HG03469 (cell line): ENCODE data around the gene SEC14L1.

Source experiments
- ATAC-seq: cut with Tn5 transposase; IDR thresholded peaks from one replicate; pipeline ENCODE4 v1.9.1; 2021; ENCODE audit warnings: mild to moderate bottlenecking, moderate library complexity, moderate number of reproducible peaks; ENCODE audit not compliant: unreplicated experiment

The SEC14L1 gene

DNA sequence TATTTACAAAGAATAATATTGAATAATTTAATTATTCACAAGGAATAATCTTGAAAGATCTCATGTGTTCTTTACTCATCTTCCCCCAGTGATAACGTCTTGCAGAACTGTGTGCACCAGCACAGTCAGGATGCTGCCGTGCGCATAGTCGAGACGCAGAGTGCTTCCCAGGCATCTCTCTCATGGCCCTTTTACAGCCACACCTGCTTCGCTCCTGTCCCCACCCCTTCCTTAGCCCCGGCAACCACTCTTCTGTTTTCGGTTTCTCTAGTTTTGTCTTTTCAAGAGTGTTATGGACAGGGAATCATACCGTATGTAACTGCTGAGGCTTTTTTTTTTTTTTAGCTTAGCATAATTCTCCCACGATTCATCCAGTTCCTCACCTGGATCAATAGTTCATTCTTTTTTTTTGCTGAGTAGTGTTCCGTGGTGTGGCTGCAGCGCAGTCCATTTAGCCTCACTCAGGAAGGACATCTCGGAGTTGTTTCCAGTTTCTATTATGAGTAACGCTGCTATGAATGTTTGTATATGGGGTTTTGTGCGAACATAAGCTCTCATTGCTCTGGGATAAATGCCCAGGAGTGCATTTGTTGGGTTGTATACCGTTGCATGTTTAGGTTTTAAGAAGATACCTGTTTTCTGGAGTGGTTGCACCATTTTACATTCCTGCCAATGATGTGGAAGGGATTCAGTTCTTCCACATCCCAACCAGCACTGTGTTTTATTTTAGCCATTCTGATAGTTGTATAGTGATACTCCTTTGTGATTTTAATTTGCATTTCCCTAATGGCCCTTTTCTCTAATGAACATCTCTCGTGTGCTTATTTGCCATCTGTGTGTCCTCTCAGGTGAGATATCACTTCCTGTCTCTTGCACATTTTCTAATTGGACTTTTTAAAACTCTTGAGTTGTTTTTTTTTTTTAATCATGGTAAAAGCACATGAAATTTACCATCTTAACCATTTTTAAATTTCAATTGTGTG is 47.6 kb downstream of the SEC14L1 start:
- no peak for ATAC-seq

DNA sequence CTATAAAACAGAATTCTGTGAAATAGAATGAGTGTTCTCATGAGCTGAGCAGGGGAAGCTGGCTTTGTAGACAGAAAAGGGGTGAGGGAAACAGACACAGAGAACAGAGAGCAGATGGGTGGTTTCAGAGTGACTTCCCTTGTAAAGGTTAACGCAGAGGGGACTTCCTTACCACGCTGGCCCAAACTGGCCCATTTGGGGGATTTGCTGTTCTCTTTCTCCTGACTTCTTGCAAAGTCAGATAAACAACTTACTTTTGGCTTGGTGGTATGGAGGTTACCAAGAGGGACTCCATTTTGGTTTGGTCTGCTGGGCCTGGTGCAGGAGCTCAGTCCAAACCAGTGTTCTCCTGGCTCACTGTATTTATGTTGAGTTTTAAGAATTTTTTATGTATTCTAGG is 48.4 kb downstream of the SEC14L1 start:
- ATAC-seq: no peak

DNA sequence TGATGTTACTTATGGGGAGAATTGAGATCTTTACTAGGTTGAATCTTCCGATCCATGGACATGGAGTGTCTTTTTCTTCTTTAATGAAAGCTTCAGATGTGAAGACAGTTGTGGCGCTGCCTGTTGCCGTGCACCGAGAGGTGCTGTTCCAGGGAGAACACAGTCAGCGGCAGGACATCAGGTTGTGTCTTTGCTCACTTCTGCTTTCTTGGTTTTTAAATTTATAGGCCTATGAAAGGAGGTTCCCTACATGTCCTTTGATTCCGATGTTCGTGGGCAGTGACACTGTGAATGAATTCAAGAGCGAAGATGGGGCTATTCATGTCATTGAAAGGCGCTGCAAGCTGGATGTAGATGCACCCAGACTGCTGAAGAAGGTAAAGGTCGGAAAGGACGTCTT is 49.8 kb downstream of the SEC14L1 start:
- no peak for ATAC-seq

DNA sequence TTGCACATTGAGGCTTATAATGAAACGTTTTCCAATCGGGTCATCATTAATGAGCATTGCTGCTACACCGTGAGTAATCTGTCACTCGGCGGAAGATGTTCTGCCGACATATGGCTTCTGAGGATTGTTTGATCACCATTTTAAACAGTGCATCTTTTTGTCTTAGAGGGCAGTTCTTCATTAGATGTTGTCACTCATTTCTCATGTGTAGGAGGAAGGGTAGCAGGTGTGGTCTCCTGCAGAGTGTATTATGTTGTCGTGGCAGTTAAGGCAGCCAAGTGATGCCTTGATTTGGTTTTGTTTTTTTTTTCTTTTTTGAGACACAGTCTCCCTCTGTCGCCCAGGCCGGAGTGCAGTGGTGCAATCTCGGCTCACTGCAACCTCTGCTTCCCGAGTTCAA is 50.5 kb downstream of the SEC14L1 start:
- ATAC-seq: no peak

DNA sequence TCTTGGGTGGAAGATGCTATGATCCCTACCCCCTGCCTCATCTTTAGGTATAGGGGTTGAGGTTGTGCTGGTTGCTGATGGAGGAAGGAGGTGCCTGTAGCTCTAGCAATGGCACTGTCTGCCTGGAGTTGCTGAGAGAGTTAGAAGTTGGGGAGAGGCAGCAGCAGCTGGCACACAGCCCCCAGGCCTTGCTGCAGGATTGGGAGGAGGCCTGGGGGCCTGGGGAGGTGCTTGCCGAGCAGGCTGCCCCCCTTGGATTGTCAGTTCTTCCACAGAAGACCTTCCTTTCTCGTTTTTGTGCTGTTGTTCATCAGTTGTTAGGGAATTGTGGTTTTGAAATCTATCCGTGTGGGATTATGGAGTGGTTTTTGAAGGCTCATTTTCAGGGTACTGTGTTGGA is 52.9 kb downstream of the SEC14L1 start:
- ATAC-seq: no peak

DNA sequence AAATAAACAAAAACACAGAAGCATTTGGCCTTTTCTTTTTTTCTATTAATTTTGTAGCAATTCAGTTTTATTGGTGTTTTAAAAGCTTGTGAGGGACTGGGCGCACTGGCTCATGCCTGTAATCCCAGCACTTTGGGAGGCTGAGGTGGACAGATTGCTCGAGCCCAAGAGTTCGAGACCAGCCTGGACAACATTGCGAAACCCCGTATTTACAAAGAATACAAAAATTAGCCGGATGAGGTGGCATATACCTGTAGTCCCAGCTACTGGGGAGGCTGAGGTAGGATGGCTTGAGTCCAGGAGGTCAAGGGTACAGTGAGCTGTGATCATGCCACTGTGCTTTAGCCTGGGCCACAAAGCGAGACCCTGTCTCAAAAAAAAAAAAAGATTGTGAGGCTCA is 53.4 kb downstream of the SEC14L1 start:
- ATAC-seq: no peak

DNA sequence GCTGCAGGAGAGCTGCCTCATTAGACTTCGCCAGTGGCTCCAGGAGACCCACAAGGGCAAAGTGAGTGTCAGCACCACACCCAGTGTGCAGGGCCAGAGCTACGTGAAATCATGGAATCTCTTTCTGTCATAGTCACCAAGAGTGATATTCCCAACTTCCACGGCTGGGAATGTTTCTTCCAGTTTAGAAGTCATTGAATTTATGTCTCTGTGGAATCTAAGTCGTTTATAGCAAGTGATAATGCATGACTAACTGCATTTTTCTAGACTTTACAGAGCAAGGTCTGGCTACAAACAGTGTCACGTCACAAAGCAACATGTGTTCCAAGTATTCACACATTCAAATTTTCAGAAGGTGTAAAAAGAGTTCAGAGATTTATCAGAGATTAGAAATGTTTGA is 55.5 kb downstream of the SEC14L1 start:
- ATAC-seq: no peak

DNA sequence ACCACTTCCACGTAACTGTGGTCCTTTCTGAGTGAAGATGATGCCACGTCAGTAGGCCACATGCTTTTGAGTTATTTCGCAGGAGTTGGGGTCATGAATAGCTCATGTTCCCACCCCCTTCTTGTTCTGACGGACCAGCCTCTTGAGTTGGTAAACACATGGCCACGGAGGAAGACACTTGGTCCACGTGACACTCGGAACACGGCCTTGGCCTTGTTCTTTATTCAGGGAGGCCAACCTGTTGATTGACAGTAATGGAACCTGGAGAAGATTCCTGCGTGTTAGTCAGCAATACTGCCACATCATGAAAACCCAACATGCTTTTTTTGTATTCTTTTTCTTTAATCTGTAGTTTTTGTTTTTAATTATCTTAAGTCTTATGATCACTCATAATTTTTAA is 56.3 kb downstream of the SEC14L1 start:
- no peak for ATAC-seq

DNA sequence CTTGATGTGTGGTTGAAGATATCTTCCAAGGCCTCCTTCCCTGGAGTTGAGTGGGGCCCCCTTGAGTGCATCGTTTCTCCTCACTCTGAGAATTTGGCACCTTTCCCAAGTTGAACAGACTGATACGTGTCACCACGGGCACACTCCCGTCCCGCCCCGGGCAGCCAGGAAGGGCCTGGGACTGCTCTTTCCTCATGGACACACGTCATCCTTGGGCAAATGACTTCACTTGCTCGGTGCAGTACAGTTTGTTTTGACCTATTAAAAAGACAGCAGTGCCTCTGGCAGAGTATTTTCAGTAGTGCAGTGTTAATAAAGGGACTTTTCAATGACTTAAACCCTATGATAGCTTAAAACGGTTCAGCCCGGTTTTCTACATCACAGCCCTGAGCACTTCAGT is 59.9 kb downstream of the SEC14L1 start:
- ATAC-seq: no peak

DNA sequence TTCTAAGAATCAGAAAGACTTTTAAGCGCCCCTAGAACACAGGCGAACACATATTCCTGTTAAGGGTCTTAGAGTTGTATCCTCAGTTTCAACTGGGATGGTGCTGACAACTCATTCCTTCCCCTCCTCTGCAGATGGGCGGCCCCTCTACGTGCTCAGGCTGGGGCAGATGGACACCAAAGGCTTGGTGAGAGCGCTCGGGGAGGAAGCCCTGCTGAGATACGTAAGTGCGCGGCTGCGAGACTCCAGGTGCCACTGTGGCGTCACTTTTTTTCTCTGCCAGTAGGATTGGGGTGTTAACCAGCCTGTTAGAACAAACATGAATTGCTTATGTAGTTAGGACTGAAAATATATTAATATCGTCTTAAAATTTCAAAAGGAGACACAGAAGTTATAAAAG is 62.7 kb downstream of the SEC14L1 start:
- ATAC-seq: no peak

DNA sequence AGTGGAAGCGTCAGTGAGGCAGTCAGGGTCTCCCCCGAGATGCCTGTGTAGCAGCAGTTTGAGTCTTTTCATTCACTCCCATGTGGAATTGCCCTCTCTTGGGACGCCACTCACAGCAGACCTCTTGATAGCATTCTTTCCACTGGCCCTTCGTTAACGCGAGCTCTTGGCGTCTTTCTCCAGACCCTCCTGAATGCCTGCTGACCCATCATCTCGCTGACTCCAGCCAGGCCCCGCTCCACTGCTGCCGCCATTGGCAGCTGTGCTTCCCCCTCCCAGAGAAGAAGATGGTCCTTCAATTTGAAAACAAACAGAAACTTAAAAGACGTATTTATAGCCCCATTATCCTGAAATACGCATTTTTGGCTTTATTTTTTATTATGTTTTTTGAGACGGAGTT is 63.1 kb downstream of the SEC14L1 start:
- ATAC-seq: no peak

DNA sequence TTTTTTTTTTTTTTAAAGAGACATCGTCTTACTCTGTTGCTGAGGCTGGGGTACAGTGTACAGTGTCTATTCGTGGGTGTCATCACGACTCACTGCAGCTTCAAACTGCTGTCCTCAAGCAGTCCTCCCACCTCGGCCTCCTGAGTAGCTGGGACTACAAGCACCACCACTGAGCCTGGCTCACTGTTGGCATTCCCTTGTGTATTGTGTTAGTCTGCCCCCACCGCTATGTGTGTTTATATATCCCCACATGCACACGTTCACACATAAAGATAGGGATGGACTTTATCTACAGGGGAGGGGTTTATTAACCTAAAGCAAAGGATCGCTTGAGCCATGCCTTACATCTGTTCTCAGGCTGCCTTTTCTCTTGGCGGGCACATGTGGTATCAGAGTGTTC is 63.8 kb downstream of the SEC14L1 start:
- ATAC-seq: no peak

DNA sequence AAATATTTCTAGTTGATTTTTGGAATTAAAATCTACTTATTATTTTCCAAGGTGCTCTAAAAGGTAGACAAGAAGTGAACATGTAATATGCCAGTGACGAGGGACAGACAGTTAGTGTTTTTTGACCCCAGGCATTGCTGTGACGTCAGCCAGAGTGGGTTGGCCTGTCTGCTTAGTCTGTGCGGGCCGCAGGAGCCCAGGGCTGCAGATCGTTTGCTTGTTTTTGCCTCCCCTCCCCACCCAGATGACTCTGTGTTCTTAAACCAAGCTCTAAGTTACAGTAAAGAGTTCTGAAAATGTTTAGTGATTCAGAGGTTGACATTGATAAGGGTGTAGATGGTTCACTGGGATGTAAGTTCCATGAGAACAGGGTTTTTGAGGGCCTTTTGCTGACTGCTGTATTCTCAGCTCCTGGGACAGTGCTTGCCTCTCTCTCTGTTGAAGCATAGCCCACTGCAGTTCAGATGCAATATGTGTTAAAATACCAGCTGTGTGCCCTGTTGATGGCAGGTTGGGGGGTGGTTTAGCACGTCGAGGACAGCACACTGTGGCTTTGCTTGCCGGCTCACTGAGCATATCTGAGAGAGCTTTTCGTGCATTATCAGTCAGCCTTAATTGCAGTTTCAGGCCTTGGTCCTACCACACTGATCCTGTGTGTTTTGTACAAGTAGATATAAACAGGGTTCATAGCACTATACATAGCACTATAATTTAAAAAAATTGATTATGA is 64.8 kb downstream of the SEC14L1 start:
- ATAC-seq: no peak

DNA sequence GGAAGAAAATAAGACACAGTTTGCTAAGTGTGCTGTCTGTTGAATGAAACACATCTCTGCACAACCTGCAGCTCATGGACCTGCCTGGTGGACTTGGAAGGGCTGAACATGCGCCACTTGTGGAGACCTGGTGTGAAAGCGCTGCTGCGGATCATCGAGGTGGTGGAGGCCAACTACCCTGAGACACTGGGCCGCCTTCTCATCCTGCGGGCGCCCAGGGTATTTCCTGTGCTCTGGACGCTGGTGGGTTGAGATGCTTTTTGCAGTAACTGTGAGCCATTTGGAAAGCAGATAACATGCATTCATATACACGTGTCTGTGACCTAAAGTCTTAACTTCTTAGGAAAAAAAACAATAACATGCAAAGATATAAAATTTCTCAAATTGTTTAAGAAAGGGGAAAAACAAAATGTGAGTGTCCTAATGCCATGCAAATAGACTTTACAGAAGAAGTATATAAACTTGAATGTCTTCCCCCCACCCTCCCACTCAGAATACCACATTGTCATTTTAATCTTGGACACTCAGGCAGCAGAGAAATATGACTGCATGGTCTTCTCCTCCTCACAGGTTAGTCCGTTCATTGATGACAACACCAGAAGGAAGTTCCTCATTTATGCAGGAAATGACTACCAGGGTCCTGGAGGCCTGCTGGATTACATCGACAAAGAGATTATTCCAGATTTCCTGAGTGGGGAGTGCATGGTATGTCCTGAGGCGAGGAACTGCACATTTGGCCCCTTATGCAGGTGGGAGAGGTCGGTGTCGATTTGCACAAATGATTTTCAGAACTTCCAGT is 65.6 kb downstream of the SEC14L1 start:
- no peak for ATAC-seq

DNA sequence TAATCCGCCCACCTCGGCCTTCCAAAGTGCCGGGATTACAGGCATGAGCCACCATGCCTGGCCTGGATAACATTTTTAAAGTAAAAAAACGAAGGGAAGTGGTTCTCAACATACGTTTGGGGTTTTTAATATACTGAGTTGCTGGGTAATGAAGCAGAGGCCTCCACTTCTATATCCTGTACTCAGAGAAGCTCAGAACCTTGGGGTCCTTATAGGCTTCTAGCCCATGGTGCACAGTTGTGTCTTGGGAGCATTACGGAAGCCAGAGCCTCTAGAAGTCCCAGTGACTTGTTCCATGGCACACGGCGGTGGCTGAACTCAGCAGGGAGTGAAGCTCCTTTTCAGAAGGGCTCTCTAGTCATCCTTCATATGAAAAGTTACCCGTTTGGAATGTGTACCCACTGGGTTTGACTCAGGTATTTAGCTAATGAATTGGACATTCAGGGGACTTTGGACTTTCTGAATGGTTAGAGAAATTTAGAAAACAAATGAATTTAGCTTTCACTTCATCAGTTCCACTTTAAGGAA is 67.0 kb downstream of the SEC14L1 start:
- no peak for ATAC-seq

DNA sequence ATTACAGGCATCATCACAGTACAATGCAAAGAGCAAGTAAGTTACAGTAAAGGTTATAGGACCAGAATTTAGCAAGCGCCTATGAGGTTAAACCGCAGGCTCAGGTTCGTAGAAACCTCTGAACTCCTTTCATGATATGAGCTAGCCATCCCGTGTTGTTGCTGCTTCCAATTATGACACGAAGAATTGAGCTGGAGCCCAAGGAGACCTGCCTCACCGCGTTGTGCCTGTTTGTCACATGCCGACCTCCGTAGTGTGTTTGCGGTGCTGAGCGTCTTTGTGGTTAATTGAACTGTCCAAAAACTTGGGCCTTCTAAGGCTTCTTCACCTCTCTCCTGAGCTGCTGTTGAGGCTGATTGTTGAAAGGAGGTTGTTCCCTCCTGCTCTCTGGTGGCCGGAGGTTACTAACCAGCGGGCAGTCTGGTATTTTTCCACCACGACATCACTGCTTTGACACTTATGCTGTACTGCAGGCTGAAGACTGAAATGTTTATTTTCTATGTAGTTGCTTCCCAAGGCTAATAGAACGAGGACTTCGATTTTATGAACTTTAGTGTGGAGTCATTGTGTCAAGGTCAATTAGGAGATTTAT is 67.5 kb downstream of the SEC14L1 start:
- no peak for ATAC-seq

DNA sequence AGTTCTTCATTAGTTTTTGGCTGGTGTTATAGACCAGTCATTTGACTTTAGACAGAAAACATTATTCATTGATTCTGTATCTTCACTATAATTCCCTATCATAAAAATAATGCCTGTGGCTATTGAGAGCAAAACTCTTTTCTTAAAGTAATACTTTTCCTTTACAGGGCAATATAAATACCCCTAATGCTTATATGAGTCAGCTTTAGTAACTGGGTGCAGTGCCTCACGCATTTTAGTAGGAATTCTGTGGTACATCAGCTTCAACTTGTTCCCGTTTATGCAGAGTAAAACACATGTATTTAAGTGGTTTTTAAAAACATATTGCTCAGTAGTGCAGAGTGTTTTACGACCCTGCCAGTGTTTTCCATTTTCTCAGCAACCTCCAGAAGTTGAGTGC is 68.1 kb downstream of the SEC14L1 start:
- no peak for ATAC-seq

DNA sequence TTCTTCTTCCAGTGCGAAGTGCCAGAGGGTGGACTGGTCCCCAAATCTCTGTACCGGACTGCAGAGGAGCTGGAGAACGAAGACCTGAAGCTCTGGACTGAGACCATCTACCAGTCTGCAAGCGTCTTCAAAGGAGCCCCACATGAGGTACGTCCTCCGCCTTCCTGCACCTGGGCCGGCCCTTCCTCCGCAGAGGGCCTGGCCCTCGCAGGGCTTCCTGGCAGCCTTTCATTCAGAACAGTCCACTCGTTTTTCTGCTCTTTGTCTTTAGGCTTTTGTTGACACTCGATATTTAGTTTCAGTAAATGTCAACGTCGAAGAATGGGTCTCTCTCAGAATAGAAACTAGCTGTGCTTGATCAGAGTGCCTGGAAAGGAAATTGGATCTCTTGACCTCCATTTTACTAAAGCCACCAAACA is 68.6 kb downstream of the SEC14L1 start:
- no peak for ATAC-seq

DNA sequence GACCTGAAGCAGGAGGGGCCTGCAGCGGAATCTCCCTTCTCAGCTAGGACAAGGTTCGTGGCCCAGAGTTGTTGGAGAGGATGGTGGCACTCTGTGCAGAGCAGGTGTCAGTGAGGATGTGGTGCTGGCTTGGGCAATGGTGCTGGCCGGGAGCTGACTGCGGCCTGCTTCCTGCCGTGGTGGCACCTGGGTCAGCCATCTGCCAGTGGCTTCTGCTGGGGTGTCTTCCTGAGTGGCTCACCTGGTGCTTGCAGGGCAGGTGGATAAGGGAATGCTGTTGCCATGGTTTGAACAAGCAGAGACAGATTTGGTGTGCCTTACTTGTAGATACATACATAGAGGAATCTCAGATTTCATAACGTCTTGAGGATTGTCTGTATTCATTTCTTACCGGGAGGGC is 69.6 kb downstream of the SEC14L1 start:
- ATAC-seq: no peak

DNA sequence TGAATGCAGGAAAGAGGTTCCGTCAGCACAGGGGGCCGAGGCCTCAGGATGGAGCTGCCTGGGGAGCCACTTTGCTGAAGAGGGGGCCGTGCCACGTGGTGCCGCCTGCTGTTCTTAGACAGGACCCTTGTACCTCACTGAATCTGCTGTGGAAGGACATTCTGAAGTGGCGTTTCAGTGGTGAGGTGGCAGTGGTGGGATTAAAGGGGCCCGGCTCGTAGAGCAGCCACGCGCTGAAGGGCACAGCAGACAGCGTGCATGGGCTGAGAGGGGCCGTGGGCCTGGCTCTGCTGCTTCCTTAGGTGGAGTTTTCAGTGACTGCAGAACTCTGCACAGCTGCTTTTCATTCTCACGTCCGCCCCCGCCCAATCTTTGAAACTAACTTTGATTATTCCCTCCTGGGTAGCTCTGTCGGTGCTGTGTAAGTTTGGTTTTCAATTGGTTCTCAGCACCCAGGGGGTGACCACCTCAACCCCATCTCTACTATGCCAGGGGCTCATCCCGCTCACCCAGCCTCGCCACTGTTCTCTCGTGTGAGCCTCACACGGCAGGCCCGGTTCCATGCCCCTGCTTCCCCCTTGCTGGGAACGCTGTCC is 70.3 kb downstream of the SEC14L1 start:
- ATAC-seq: no peak
